ENCODE results near the gene CRYL1.

DNA sequence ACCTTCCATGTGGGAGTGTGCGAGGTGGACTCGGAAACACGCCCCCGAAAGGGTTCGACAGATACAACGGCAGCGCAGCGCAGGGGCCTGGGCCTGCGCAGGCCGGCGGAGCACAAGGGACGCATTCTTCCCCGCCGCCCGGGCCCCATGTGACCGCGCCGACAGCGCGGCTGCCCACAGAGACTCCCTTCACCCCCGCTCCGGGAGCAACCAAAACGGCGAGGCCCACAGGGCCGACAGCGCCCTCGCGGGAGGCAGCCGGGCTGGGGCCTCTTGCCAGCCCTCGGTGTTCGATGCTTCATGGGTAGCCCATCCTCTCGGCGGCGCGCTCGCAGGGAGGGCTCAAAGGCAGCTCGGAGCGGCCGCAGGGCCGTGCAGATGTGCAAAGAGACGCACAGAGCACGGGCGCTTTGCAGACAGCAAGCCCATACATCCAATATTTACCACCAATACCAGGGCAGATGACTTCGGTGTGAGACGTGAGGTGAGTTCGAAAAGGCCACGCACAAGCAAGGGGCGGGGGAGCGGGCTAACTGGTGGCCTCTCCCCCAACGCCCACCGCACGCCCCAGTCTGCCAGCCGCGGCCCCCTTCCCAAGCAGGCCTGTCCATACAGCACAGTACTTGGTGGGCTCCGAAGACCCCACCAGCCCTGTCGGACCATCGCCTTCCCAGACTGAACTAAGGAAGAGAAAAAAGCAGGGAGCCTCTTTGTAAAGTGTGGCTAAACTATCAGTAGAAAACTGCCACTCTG, 89.9 kb downstream of the CRYL1 start:
- TF ChIP-seq, protein P1, sequence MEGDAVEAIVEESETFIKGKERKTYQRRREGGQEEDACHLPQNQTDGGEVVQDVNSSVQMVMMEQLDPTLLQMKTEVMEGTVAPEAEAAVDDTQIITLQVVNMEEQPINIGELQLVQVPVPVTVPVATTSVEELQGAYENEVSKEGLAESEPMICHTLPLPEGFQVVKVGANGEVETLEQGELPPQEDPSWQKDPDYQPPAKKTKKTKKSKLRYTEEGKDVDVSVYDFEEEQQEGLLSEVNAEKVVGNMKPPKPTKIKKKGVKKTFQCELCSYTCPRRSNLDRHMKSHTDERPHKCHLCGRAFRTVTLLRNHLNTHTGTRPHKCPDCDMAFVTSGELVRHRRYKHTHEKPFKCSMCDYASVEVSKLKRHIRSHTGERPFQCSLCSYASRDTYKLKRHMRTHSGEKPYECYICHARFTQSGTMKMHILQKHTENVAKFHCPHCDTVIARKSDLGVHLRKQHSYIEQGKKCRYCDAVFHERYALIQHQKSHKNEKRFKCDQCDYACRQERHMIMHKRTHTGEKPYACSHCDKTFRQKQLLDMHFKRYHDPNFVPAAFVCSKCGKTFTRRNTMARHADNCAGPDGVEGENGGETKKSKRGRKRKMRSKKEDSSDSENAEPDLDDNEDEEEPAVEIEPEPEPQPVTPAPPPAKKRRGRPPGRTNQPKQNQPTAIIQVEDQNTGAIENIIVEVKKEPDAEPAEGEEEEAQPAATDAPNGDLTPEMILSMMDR (IDR thresholded peaks at IDR 0.05): no peak
- TF ChIP-seq POLR2A (IDR thresholded peaks at IDR 0.05): no peak

Measured in breast epithelium (tissue), 3 donors.